Fibroblast of lung (primary cell): Measurements from ENCODE around the gene FAAP100.

Experiments
- EZH2 ChIP-seq: IDR thresholded peaks from 2 replicates; pipeline ENCODE4 v1.5.1; 2012; ENCODE audit warnings: low read length, control low read depth, mild to moderate bottlenecking; ENCODE audit errors: missing control alignments
- TF ChIP-seq, protein P1 (sequence below), 2 donors: IDR thresholded peaks in 1 of 2; conservative IDR thresholded peaks in 1 of 2; 1 replicate in 1 of 2; 2 replicates in 1 of 2; pipeline ENCODE4 v1.5.1; 2011 to 2012; ENCODE audit warnings: low read length in 2 of 2, control low read depth in 1 of 2, inconsistent platforms in 1 of 2, low read depth in 1 of 2, mild to moderate bottlenecking in 1 of 2

- TF ChIP-seq, protein P1, sequence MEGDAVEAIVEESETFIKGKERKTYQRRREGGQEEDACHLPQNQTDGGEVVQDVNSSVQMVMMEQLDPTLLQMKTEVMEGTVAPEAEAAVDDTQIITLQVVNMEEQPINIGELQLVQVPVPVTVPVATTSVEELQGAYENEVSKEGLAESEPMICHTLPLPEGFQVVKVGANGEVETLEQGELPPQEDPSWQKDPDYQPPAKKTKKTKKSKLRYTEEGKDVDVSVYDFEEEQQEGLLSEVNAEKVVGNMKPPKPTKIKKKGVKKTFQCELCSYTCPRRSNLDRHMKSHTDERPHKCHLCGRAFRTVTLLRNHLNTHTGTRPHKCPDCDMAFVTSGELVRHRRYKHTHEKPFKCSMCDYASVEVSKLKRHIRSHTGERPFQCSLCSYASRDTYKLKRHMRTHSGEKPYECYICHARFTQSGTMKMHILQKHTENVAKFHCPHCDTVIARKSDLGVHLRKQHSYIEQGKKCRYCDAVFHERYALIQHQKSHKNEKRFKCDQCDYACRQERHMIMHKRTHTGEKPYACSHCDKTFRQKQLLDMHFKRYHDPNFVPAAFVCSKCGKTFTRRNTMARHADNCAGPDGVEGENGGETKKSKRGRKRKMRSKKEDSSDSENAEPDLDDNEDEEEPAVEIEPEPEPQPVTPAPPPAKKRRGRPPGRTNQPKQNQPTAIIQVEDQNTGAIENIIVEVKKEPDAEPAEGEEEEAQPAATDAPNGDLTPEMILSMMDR (conservative IDR thresholded peaks at IDR 0.05 in 1 of 2, IDR thresholded peaks at IDR 0.05 in 1 of 2; ENCODE audit: low read depth in 1 of 2, low read length in 2 of 2) = no peak
- TF ChIP-seq EZH2 = no peak
Measured at GRCh38 chr17:81535007-81535328, 17.2 kb downstream of the FAAP100 start.
